ENCODE results near the gene ZNF138.

DNA sequence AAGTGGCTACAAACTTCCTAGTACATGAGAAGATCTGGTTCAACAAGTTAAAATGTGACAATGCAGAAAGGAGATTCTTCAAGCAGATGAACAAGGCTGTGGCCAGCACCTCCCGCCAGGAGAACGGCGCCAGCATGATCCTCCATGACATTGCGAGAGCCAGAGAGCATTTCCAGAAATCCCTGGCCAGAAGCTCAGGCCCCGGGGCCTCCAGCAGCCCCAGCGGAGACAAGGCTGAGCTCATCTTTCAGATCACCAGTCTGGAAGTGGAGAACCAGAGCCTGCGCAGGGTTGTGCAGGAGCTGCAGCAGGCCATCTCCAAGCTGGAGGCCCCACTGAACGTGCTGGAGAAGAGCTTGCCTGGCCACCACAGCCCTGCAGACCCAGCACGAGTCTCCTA, 68.8 kb downstream of the ZNF138 start:
- TF ChIP-seq, protein P1, sequence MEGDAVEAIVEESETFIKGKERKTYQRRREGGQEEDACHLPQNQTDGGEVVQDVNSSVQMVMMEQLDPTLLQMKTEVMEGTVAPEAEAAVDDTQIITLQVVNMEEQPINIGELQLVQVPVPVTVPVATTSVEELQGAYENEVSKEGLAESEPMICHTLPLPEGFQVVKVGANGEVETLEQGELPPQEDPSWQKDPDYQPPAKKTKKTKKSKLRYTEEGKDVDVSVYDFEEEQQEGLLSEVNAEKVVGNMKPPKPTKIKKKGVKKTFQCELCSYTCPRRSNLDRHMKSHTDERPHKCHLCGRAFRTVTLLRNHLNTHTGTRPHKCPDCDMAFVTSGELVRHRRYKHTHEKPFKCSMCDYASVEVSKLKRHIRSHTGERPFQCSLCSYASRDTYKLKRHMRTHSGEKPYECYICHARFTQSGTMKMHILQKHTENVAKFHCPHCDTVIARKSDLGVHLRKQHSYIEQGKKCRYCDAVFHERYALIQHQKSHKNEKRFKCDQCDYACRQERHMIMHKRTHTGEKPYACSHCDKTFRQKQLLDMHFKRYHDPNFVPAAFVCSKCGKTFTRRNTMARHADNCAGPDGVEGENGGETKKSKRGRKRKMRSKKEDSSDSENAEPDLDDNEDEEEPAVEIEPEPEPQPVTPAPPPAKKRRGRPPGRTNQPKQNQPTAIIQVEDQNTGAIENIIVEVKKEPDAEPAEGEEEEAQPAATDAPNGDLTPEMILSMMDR (IDR thresholded peaks at IDR 0.05): no peak
- no peak for TF ChIP-seq POLR2AphosphoS5 (IDR thresholded peaks at IDR 0.05; ENCODE audit: low read depth, low read length)
- TF ChIP-seq, protein P2, sequence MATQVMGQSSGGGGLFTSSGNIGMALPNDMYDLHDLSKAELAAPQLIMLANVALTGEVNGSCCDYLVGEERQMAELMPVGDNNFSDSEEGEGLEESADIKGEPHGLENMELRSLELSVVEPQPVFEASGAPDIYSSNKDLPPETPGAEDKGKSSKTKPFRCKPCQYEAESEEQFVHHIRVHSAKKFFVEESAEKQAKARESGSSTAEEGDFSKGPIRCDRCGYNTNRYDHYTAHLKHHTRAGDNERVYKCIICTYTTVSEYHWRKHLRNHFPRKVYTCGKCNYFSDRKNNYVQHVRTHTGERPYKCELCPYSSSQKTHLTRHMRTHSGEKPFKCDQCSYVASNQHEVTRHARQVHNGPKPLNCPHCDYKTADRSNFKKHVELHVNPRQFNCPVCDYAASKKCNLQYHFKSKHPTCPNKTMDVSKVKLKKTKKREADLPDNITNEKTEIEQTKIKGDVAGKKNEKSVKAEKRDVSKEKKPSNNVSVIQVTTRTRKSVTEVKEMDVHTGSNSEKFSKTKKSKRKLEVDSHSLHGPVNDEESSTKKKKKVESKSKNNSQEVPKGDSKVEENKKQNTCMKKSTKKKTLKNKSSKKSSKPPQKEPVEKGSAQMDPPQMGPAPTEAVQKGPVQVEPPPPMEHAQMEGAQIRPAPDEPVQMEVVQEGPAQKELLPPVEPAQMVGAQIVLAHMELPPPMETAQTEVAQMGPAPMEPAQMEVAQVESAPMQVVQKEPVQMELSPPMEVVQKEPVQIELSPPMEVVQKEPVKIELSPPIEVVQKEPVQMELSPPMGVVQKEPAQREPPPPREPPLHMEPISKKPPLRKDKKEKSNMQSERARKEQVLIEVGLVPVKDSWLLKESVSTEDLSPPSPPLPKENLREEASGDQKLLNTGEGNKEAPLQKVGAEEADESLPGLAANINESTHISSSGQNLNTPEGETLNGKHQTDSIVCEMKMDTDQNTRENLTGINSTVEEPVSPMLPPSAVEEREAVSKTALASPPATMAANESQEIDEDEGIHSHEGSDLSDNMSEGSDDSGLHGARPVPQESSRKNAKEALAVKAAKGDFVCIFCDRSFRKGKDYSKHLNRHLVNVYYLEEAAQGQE (IDR thresholded peaks at IDR 0.05; ENCODE audit: insufficient read depth in 1 of 2, low read depth in 2 of 2, low read length in 1 of 2): no peak

Measured in Panc1 (cell line).